Astrocyte (in vitro differentiated cells and primary cell): ENCODE measurements around the gene CDK14. TPM values are rescaled to one million over a fixed set of nuclear protein-coding genes. Genes with fewer than 3 reads are reported as not detected.

ENCODE experiments used
- DNase-seq: peaks from one replicate; pipeline ENCODE4 v3.0.0-alpha.2; 2010; ENCODE audit warnings: low read depth
- FAIRE-seq: peaks from 2 replicates; lab custom pipeline; 2011; peaks lifted over from hg19 to GRCh38; lab: Jason Lieb, UNC
- H2AFZ ChIP-seq: 2 replicates; pipeline ENCODE4 v1.6.0; 2012; ENCODE audit warnings: low read depth, low read length, inconsistent platforms
- H3K27ac ChIP-seq: 2 replicates; pipeline ENCODE4 v1.5.1; 2011; ENCODE audit warnings: low read depth, low read length, inconsistent platforms
- H3K27me3 ChIP-seq: 2 replicates; pipeline ENCODE4 v1.6.0; 2011; ENCODE audit warnings: low read length, inconsistent platforms; ENCODE audit not compliant: insufficient read depth
- H3K36me3 ChIP-seq: 2 replicates; pipeline ENCODE4 v1.5.1; 2011; ENCODE audit warnings: low read length, inconsistent platforms; ENCODE audit not compliant: insufficient read depth
- H3K4me1 ChIP-seq: 2 replicates; pipeline ENCODE4 v1.5.1; 2011; ENCODE audit warnings: low read length, inconsistent platforms; ENCODE audit not compliant: insufficient read depth
- H3K4me2 ChIP-seq: 2 replicates; pipeline ENCODE4 v1.6.0; 2012; ENCODE audit warnings: low read length, inconsistent platforms
- H3K4me3 ChIP-seq: 2 replicates; pipeline ENCODE4 v1.5.1; 2011; ENCODE audit warnings: low read depth, mild to moderate bottlenecking, low read length, inconsistent platforms; ENCODE audit not compliant: insufficient read depth
- H3K79me2 ChIP-seq: 2 replicates; pipeline ENCODE4 v1.6.0; 2012; ENCODE audit warnings: mild to moderate bottlenecking, low read length, inconsistent platforms; ENCODE audit not compliant: insufficient read depth
- H3K9ac ChIP-seq: 2 replicates; pipeline ENCODE4 v1.6.0; 2012; ENCODE audit warnings: mild to moderate bottlenecking, low read length, inconsistent platforms
- H3K9me3 ChIP-seq: 2 replicates; pipeline ENCODE4 v1.5.1; 2012; ENCODE audit warnings: low read depth, mild to moderate bottlenecking, low read length, inconsistent platforms; ENCODE audit not compliant: insufficient read depth
- H4K20me1 ChIP-seq: 2 replicates; pipeline ENCODE4 v1.6.0; 2012; ENCODE audit warnings: low read length, inconsistent platforms; ENCODE audit not compliant: insufficient read depth
- H3K27ac Mint-ChIP-seq: one replicate; pipeline ENCODE4 v1.8.0; 2021; ENCODE audit warnings: mild to moderate bottlenecking, mixed read lengths; ENCODE audit not compliant: unreplicated experiment
- H3K27me3 Mint-ChIP-seq: one replicate; pipeline ENCODE4 v1.8.0; 2021; ENCODE audit warnings: low read depth, mixed read lengths; ENCODE audit not compliant: unreplicated experiment
- H3K36me3 Mint-ChIP-seq: one replicate; pipeline ENCODE4 v1.8.0; 2021; ENCODE audit warnings: low read depth, mixed read lengths; ENCODE audit not compliant: unreplicated experiment
- H3K4me1 Mint-ChIP-seq: one replicate; pipeline ENCODE4 v1.8.0; 2021; ENCODE audit warnings: low read depth, mixed read lengths; ENCODE audit not compliant: unreplicated experiment
- H3K4me3 Mint-ChIP-seq: one replicate; pipeline ENCODE4 v1.8.0; 2021; ENCODE audit warnings: mild to moderate bottlenecking, moderate library complexity, mixed read lengths; ENCODE audit not compliant: unreplicated experiment
- H3K9me3 Mint-ChIP-seq: one replicate; pipeline ENCODE4 v1.8.0; 2021; ENCODE audit warnings: mild to moderate bottlenecking, mixed read lengths; ENCODE audit not compliant: unreplicated experiment
- EZH2 ChIP-seq: IDR thresholded peaks from 2 replicates; pipeline ENCODE4 v1.6.1; 2012; ENCODE audit warnings: mild to moderate bottlenecking, low read length, inconsistent platforms; ENCODE audit not compliant: insufficient read depth
- total RNA-seq: library from RNA; stranded (reverse); gene quantifications from 2 replicates; pipeline ENCODE4 v1.2.1, GENCODE V29; 2021
- TF ChIP-seq, protein P1 (sequence below): IDR thresholded peaks from 2 replicates; pipeline ENCODE4 v1.5.1; 2011; ENCODE audit warnings: low read depth, mild to moderate bottlenecking, inconsistent platforms, low read length, moderate library complexity; ENCODE audit not compliant: insufficient read depth

The CDK14 gene
- total RNA-seq, 1 donor from 2014 or later, result 30.2 TPM

- Histone ChIP-seq H3K9me3 (no peaks in the 10 kb centered on the region), H3K4me2 (no peak overlapping the region), H3K27ac (no peak overlapping the region), H3K9ac (no peak overlapping the region), H2AFZ (no peak overlapping the region), H3K4me3 (no peak overlapping the region), H4K20me1 (peaks cover 30% of the 10 kb centered on the region), H3K36me3 (no peaks in the 10 kb centered on the region), H3K27me3 (no peaks in the 10 kb centered on the region), H3K79me2 (peaks cover 33% of the 10 kb centered on the region), H3K4me1 (no peaks in the 10 kb centered on the region)
- no peak for DNase-seq
- H3K27ac Mint-ChIP-seq, result no peak overlapping the region
- peaks cover 2% of the 10 kb centered on the region for H3K36me3 Mint-ChIP-seq
- H3K9me3 Mint-ChIP-seq, result peaks cover 5% of the 10 kb centered on the region
- no peaks in the 10 kb centered on the region for H3K27me3 Mint-ChIP-seq
- H3K4me1 Mint-ChIP-seq, result peaks cover 6% of the 10 kb centered on the region
- no peak for FAIRE-seq
- TF ChIP-seq EZH2, result no peak
- TF ChIP-seq, protein P1, sequence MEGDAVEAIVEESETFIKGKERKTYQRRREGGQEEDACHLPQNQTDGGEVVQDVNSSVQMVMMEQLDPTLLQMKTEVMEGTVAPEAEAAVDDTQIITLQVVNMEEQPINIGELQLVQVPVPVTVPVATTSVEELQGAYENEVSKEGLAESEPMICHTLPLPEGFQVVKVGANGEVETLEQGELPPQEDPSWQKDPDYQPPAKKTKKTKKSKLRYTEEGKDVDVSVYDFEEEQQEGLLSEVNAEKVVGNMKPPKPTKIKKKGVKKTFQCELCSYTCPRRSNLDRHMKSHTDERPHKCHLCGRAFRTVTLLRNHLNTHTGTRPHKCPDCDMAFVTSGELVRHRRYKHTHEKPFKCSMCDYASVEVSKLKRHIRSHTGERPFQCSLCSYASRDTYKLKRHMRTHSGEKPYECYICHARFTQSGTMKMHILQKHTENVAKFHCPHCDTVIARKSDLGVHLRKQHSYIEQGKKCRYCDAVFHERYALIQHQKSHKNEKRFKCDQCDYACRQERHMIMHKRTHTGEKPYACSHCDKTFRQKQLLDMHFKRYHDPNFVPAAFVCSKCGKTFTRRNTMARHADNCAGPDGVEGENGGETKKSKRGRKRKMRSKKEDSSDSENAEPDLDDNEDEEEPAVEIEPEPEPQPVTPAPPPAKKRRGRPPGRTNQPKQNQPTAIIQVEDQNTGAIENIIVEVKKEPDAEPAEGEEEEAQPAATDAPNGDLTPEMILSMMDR, result no peak
- no peak overlapping the region for H3K4me3 Mint-ChIP-seq
Measured at GRCh38 chr7:90701021-90701420, 104.9 kb downstream of the CDK14 start.

DNA sequence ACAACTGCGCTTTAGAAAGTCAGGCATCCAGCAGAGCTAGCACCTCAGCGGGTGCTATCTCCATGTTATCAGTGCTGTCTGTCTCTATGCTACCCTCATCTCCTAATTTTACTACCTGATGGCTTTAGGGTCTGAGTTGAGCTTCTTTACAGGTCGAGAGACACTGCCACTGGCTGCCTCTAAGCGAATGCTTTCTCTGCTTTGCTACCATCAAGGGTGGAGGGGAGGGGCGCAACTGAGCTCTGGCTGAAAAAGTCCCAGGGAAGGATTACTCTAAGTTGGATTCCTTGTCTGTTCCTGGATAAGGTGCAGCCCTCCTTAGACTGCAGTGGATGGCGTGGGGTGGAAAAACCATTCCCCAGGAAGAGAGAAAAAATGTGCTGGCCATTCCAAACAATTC lies 105.7 kb downstream of the CDK14 start:
- Histone ChIP-seq H3K9me3 (no peaks in the 10 kb centered on the region), H2AFZ (no peak overlapping the region), H3K27me3 (no peaks in the 10 kb centered on the region), H3K9ac (no peak overlapping the region), H4K20me1 (peaks cover 33% of the 10 kb centered on the region), H3K27ac (no peak overlapping the region), H3K79me2 (peaks cover 32% of the 10 kb centered on the region), H3K4me1 (no peaks in the 10 kb centered on the region), H3K36me3 (no peaks in the 10 kb centered on the region), H3K4me3 (no peak overlapping the region), H3K4me2 (no peak overlapping the region)
- peaks cover 9% of the 10 kb centered on the region for H3K4me1 Mint-ChIP-seq
- no peak overlapping the region for H3K27ac Mint-ChIP-seq
- no peak overlapping the region for H3K4me3 Mint-ChIP-seq
- DNase-seq (no peak), FAIRE-seq (no peak)
- H3K9me3 Mint-ChIP-seq, result peaks cover 4% of the 10 kb centered on the region
- peaks cover 2% of the 10 kb centered on the region for H3K36me3 Mint-ChIP-seq
- no peak for TF ChIP-seq EZH2
- TF ChIP-seq, protein P1, result no peak
- no peaks in the 10 kb centered on the region for H3K27me3 Mint-ChIP-seq

- Histone ChIP-seq H3K36me3 (no peaks in the 10 kb centered on the region), H3K4me3 (no peak overlapping the region), H3K27me3 (no peaks in the 10 kb centered on the region), H3K9ac (no peak overlapping the region), H3K9me3 (no peaks in the 10 kb centered on the region), H2AFZ (no peak overlapping the region), H3K27ac (no peak overlapping the region), H3K4me2 (no peak overlapping the region), H3K79me2 (peaks cover 39% of the 10 kb centered on the region), H4K20me1 (peaks cover 53% of the 10 kb centered on the region), H3K4me1 (peaks cover 16% of the 10 kb centered on the region)
- FAIRE-seq, result no peak
- H3K27ac Mint-ChIP-seq, result no peak overlapping the region
- no peaks in the 10 kb centered on the region for H3K36me3 Mint-ChIP-seq
- H3K4me1 Mint-ChIP-seq, result peaks cover 18% of the 10 kb centered on the region
- no peak for DNase-seq
- no peak for TF ChIP-seq EZH2
- TF ChIP-seq, protein P1, result no peak
- H3K9me3 Mint-ChIP-seq, result peaks cover 2% of the 10 kb centered on the region
- H3K27me3 Mint-ChIP-seq, result no peaks in the 10 kb centered on the region
- H3K4me3 Mint-ChIP-seq, result no peak overlapping the region
Measured at GRCh38 chr7:90705391-90706071, 109.4 kb downstream of the CDK14 start.
